GM19351 (cell line): ENCODE measurements around the gene DUSP14.

ENCODE experiments used
- ATAC-seq: cut with Tn5 transposase; IDR thresholded peaks from one replicate; pipeline ENCODE4 v1.9.1; 2021; ENCODE audit warnings: mild to moderate bottlenecking, moderate library complexity; ENCODE audit not compliant: unreplicated experiment

DUSP14 gene

DNA sequence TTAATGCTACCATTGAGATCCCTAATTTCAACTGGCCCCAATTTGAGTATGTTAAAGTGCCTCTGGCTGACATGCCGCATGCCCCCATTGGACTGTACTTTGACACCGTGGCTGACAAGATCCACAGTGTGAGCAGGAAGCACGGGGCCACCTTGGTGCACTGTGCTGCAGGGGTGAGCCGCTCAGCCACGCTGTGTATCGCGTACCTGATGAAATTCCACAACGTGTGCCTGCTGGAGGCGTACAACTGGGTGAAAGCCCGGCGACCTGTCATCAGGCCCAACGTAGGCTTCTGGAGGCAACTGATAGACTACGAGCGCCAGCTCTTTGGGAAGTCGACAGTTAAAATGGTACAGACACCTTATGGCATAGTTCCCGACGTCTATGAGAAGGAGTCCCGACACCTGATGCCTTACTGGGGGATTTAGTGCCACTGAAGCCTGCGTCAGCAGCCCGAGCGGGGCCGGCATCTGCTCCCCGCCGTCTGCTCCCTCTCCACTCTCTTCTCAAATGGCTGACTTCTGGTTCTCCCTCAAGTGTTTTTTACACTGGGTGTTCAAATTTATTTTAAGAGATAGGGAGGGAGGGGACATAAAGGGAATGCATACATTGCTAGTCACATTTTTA, 22.9 kb downstream of the DUSP14 start:
- ATAC-seq, result no peak

DNA sequence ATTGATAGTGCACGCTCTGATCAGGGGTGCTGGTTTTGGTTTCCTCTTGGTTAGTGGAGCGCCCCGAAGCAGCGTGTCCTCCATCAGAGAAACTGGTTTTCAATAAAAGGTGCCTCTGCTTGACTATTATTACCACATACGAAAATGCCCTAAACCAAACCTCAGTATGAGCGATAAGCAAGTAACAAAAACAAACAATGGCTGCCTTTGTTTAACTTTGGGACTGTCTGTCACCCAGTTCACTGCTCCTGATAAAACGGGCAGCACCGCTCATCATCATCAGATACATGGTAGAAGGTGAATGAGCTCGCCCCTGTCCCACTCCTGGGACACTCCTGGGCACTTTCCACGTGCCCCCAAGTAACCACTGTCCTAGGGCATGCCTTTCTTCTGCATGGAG, 24.0 kb downstream of the DUSP14 start:
- no peak for ATAC-seq

DNA sequence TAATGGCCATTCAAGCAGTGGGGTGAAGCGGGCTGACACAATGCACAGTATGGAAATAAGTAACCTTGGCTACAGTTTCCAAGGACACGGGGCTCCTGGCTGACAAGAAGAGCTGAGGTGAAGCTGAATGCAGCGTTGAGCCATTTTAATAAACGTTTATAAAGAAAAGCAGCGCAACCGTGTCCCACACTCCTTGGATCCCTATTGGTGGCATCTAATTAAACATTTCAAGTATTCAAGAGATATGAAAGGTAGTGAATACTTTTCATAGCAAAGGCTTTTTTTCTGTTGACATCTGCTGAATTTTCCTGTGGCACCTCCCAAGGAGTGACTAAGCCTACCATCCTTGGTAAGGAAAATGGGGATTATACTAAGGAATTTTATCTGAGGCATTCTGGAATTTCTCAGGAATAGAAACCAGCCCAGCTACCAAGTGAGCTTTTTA, 26.5 kb downstream of the DUSP14 start:
- ATAC-seq, result no peak

- ATAC-seq, result no peak
Measured at GRCh38 chr17:37517881-37518280, 28.2 kb downstream of the DUSP14 start.

- no peak for ATAC-seq
Measured at GRCh38 chr17:37518826-37519225, 29.1 kb downstream of the DUSP14 start.

DNA sequence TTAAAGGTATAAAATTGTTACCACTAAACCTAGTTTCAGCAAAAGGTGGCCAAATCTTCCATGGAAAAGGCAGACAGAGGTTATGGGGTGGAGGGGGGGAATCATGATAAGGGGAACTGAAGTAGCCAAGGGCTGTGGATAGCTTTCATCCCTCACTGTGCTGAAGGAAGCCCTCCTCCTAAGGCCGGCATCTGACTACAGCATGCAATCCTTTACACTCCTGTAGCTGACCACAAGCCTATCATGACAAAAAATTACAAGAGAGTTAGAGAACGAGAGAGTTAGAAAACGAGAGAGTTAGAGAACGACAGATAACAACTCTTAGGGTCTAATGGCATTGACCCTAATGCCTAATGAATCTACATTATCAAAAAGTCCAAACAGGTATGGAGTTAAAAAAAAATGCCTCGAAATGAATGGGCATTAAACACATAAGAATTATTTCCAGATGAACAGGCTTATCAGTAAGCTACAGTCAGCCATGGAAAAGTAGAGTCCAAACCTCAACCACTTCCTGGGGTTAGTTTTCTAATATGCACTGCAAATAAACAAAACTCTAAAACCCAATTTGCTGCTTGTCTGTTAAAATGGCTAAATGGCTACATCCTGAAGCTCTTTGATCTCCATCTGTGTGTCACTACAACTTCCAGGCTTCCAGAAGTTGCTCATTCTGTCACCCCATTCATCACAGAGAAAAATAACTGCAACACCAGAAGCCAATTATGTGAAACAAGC, 29.7 kb downstream of the DUSP14 start:
- ATAC-seq, result no peak

DNA sequence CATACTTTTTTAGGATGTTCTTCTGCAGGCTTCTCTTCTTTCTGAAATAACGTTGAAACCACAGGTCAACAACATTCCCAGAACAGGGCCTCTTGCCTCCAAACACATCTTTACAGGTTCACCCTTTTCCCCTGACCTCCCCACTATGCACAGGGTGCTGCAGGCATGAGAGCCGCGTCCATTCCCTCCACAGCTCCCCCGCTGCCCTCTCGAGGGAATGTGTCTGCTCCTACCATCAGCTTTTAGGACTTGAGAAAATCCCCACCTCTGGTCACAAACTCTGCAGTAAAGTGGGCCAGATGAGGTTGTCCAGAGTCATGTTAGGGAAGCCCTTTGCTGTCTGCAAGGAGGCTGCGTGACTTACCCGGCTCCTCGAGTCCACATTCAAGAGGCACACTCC, 30.5 kb downstream of the DUSP14 start:
- ATAC-seq, result no peak

DNA sequence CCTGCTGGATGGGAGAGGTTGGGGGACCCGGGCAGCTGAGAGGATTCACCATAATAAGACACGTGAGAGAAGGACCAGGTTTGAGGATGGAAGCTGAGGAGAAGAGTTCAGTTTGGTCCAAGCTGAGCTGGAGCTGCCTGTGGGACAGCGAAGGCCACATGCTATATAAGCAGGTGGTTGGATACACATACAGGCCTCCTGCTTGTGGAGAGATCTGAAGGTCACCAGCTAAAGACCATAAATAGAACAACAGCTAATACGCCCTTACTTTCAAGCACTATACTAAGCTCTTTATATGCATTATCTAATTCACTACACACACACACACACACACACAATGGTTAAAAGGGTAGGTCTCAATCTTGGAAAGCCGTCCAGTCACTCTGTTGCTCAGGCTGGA, 32.1 kb downstream of the DUSP14 start:
- no peak for ATAC-seq

- ATAC-seq, result no peak
Measured at GRCh38 chr17:37523715-37524219, 34.1 kb downstream of the DUSP14 start.

GRCh38 chr17:37527249-37527851, 37.7 kb downstream of the DUSP14 start:
- no peak for ATAC-seq

GRCh38 chr17:37530420-37530819, 40.7 kb downstream of the DUSP14 start:
- no peak for ATAC-seq

- no peak for ATAC-seq
Measured at GRCh38 chr17:37532756-37533155, 43.1 kb downstream of the DUSP14 start.

GRCh38 chr17:37535906-37536305, 46.2 kb downstream of the DUSP14 start:
- ATAC-seq, result no peak

DNA sequence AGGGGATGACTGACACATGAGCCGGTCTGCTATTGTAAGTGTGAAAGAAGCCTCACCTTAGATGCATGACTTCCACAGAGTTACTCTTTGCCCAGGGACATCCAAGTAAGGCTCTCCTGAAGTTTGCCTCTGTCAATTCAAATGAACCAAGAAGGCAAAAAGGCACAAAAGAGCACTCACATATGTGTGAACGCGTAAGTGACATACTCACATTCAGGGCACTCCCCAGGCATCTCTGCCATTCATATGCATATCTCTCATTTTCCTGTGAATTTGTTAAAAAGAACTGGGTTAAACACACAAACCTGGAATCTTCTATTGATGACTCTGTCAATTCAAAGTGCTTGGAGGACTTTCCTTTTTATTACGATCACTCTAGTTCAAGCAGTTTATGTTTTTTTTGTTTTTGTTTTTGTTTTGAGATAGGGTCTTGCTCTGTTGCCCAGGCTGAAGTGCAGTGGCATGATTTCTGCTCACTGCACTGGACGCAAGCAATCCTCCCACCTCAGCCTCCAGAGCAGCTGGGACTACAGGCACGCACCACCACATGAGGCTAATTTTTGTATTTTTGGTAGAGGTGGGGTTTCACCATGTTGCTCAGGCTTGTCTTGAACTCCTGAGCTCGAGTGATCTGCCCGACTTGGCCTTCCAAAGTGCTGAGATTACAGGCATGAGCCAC, 49.4 kb downstream of the DUSP14 start:
- ATAC-seq, result no peak

GRCh38 chr17:37541880-37542660, 52.4 kb downstream of the DUSP14 start:
- no peak for ATAC-seq

- ATAC-seq, result no peak
Measured at GRCh38 chr17:37543637-37544052, 54.0 kb downstream of the DUSP14 start.

- ATAC-seq, result no peak
Measured at GRCh38 chr17:37545486-37545885, 55.8 kb downstream of the DUSP14 start.

- no peak for ATAC-seq
Measured at GRCh38 chr17:37546302-37546701, 56.6 kb downstream of the DUSP14 start.

GRCh38 chr17:37547986-37548385, 58.3 kb downstream of the DUSP14 start:
- ATAC-seq, result no peak

GRCh38 chr17:37551788-37552187, 62.1 kb downstream of the DUSP14 start:
- ATAC-seq, result no peak
